Liver (tissue), 9 donors: ENCODE measurements around the gene GPR180. TPM values are rescaled to one million over a fixed set of nuclear protein-coding genes. Genes with fewer than 3 reads are reported as not detected.

Experiments
- DNase-seq: peaks from one replicate; pipeline ENCODE4 v3.0.0-alpha.2; 2017; ENCODE audit warnings: low spot score
- H3K27ac ChIP-seq, 2 donors: one replicate each; pipeline ENCODE4 v1.7.0; 2013; ENCODE audit warnings: inconsistent platforms in 2 of 2, low read length in 2 of 2, control low read depth in 1 of 2, low read depth in 1 of 2, mild to moderate bottlenecking in 1 of 2
- H3K27me3 ChIP-seq, 4 donors: one replicate each; pipeline versions ENCODE4 v1.6.1 to v1.7.0; 2013; ENCODE audit warnings: low read length in 3 of 4, inconsistent platforms in 1 of 4, mild to moderate bottlenecking in 1 of 4, moderate library complexity in 1 of 4; ENCODE audit not compliant: control insufficient read depth in 4 of 4, insufficient read depth in 4 of 4
- H3K36me3 ChIP-seq, 4 donors: one replicate each; pipeline versions ENCODE4 v1.6.1 to v1.7.0; 2013; ENCODE audit warnings: low read length in 3 of 4, mild to moderate bottlenecking in 3 of 4, low read depth in 1 of 4, moderate library complexity in 1 of 4; ENCODE audit not compliant: control insufficient read depth in 4 of 4, insufficient read depth in 3 of 4
- H3K4me1 ChIP-seq, 4 donors: one replicate each; pipeline versions ENCODE4 v1.6.1 to v1.7.0; 2013; ENCODE audit warnings: low read length in 3 of 4, mild to moderate bottlenecking in 3 of 4, moderate library complexity in 1 of 4; ENCODE audit not compliant: control insufficient read depth in 4 of 4, insufficient read depth in 4 of 4
- H3K4me3 ChIP-seq, 3 donors: one replicate each; pipeline versions ENCODE4 v1.6.1 to v1.7.0; 2013; ENCODE audit warnings: low read length in 3 of 3, control low read depth in 1 of 3, low read depth in 1 of 3, mild to moderate bottlenecking in 1 of 3
- H3K9ac ChIP-seq, 2 donors: one replicate each; pipeline ENCODE4 v1.7.0; 2013; ENCODE audit warnings: low read length in 2 of 2, mild to moderate bottlenecking in 2 of 2, moderate library complexity in 2 of 2, control low read depth in 1 of 2, low read depth in 1 of 2
- H3K9me3 ChIP-seq, 4 donors: one replicate each; pipeline versions ENCODE4 v1.6.1 to v1.7.0; 2013; ENCODE audit warnings: low read length in 3 of 4; ENCODE audit not compliant: control insufficient read depth in 4 of 4
- ATF3 ChIP-seq: IDR thresholded peaks from 2 replicates; pipeline ENCODE4 v1.6.1; 2016; ENCODE audit warnings: antibody characterized with exemption
- CTCF ChIP-seq: fragments of 150-350 bp; IDR thresholded peaks from 2 replicates; pipeline ENCODE4 v1.5.1; 2017; ENCODE audit warnings: improper control_type of control experiment, low read depth, low read length; ENCODE audit not compliant: missing input control
- EGR1 ChIP-seq, 2 donors: IDR thresholded peaks; 2 replicates each; pipeline ENCODE4 v1.6.1; 2016 to 2018; ENCODE audit warnings: antibody characterized with exemption in 2 of 2, low read depth in 2 of 2
- FOXA1 ChIP-seq: IDR thresholded peaks from 2 replicates; pipeline ENCODE4 v1.6.1; 2016; ENCODE audit warnings: antibody characterized with exemption
- FOXA2 ChIP-seq: IDR thresholded peaks from 2 replicates; pipeline ENCODE4 v1.6.1; 2016; ENCODE audit warnings: antibody characterized with exemption
- GABPA ChIP-seq, 2 donors: IDR thresholded peaks in 1 of 2; conservative IDR thresholded peaks in 1 of 2; 2 replicates each; pipeline ENCODE4 v1.6.1; 2016; ENCODE audit warnings: antibody characterized with exemption in 2 of 2, mild to moderate bottlenecking in 1 of 2, moderate library complexity in 1 of 2
- HNF4A ChIP-seq, 2 donors: conservative IDR thresholded peaks; 2 replicates each; pipeline ENCODE4 v1.6.1; 2016; ENCODE audit warnings: antibody characterized with exemption in 2 of 2, mild to moderate bottlenecking in 2 of 2
- HNF4G ChIP-seq: IDR thresholded peaks from 2 replicates; pipeline ENCODE4 v1.6.1; 2016; ENCODE audit warnings: antibody characterized with exemption
- JUND ChIP-seq, 2 donors: IDR thresholded peaks; 2 replicates each; pipeline ENCODE4 v1.6.1; 2016; ENCODE audit warnings: antibody characterized with exemption in 2 of 2
- MAX ChIP-seq: IDR thresholded peaks from 2 replicates; pipeline ENCODE4 v1.6.1; 2016; ENCODE audit warnings: antibody characterized with exemption
- NR2F2 ChIP-seq: IDR thresholded peaks from 2 replicates; pipeline ENCODE4 v1.6.1; 2016; ENCODE audit warnings: antibody characterized with exemption
- RAD21 ChIP-seq, 2 donors: IDR thresholded peaks; 2 replicates each; pipeline ENCODE4 v1.6.1; 2016; ENCODE audit warnings: antibody characterized with exemption in 2 of 2, mild to moderate bottlenecking in 2 of 2
- REST ChIP-seq: IDR thresholded peaks from 2 replicates; pipeline ENCODE4 v1.6.1; 2016; ENCODE audit warnings: antibody characterized with exemption, mild to moderate bottlenecking
- RXRA ChIP-seq, 2 donors: IDR thresholded peaks; 2 replicates each; pipeline ENCODE4 v1.6.1; 2017 to 2018; ENCODE audit warnings: antibody characterized with exemption in 2 of 2, mild to moderate bottlenecking in 1 of 2
- SP1 ChIP-seq: IDR thresholded peaks from 2 replicates; pipeline ENCODE4 v1.6.1; 2018; ENCODE audit warnings: antibody characterized with exemption, mild to moderate bottlenecking
- TAF1 ChIP-seq: conservative IDR thresholded peaks from 2 replicates; pipeline ENCODE4 v1.6.1; 2016; ENCODE audit warnings: antibody characterized with exemption, mild to moderate bottlenecking
- YY1 ChIP-seq: IDR thresholded peaks from 2 replicates; pipeline ENCODE4 v1.6.1; 2016; ENCODE audit warnings: antibody characterized with exemption, mild to moderate bottlenecking
- ZBTB33 ChIP-seq: IDR thresholded peaks from 2 replicates; pipeline ENCODE4 v1.6.1; 2016; ENCODE audit warnings: antibody characterized with exemption
- WGBS: extraction: QIAGEN DNeasy Blood & Tissue Kit; methylation state at CpG from one replicate; pipeline ENCODE4 v1.1.7; 2013; 5-methylcytosine and 5-hydroxymethylcytosine counted together
- polyA plus RNA-seq, 2 donors: library from polyadenylated mRNA; stranded (reverse) in 1 of 2; unstranded in 1 of 2; fragments of 200-250 nt in 1 of 2; fragments of >200 nt in 1 of 2; fragmentation: Nextera tagmentation in 1 of 2; extraction: Ambion mirVana in 1 of 2; gene quantifications; one replicate each; pipeline versions ENCODE4 v1.2.1 to v1.2.3, GENCODE V29; 2013 to 2015
- total RNA-seq, 2 donors: library from RNA; depleted of rRNA; stranded (reverse); fragments of >200 nt; gene quantifications; one replicate each; pipeline ENCODE4 v1.2.3, GENCODE V29; 2014
- donor health status: healthy.
- donor health status: healthy.
- donor health status: healthy.
- donor health status: healthy.
- donor health status: healthy.

GPR180 gene
- total and polyA plus RNA-seq, 4 donors: 2.1 to 8.3 (median 2.8) TPM

- Histone ChIP-seq H3K36me3 (peaks cover 5 to 50% (median 42%) of the 10 kb centered on the region in 4 donors), H3K9ac (no peak overlapping the region), H3K4me3 (no peak overlapping the region), H3K9me3 (no peaks in the 10 kb centered on the region), H3K27me3 (no peaks in the 10 kb centered on the region), H3K27ac (no peak overlapping the region), H3K4me1 (no peaks in the 10 kb centered on the region)
- WGBS: 93% methylated on average over 3 of the region's 3 CpGs
- DNase-seq: no peak
- no peak for TF ChIP-seq TAF1
- no peak for TF ChIP-seq RXRA (IDR thresholded peaks at IDR 0.05)
- no peak for TF ChIP-seq JUND (IDR thresholded peaks at IDR 0.05)
- no peak for TF ChIP-seq GABPA (IDR thresholded peaks at IDR 0.05 in 1 of 2, conservative IDR thresholded peaks at IDR 0.05 in 1 of 2)
- TF ChIP-seq CTCF: no peak
- TF ChIP-seq YY1: no peak
- no peak for TF ChIP-seq EGR1 (IDR thresholded peaks at IDR 0.05; ENCODE audit: low read depth in 2 of 2)
- no peak for TF ChIP-seq RAD21 (IDR thresholded peaks at IDR 0.05)
- TF ChIP-seq REST: no peak
- TF ChIP-seq FOXA1: no peak
- no peak for TF ChIP-seq ZBTB33
- no peak for TF ChIP-seq NR2F2
- TF ChIP-seq MAX: no peak
- TF ChIP-seq SP1: no peak
- TF ChIP-seq ATF3: no peak
- no peak for TF ChIP-seq HNF4G
- no peak for TF ChIP-seq HNF4A (conservative IDR thresholded peaks at IDR 0.05)
These were observed 32.0 kb upstream of the GPR180 start for GRCh38 chr13:94569615-94570014.

GRCh38 chr13:94579063-94579462, 22.6 kb upstream of the GPR180 start:
- H3K27ac ChIP-seq: no peak overlapping the region
- no peaks in the 10 kb centered on the region for H3K9me3 ChIP-seq
- no peak overlapping the region for H3K4me3 ChIP-seq
- H3K9ac ChIP-seq: no peak overlapping the region
- H3K27me3 ChIP-seq: no peaks in the 10 kb centered on the region
- DNase-seq: no peak
- peaks cover 0 to 18% (median 11%) of the 10 kb centered on the region in 4 donors for H3K4me1 ChIP-seq
- H3K36me3 ChIP-seq: peaks cover 0 to 58% (median 43%) of the 10 kb centered on the region in 4 donors
- 53% methylated on average over 1 of the region's 1 CpG for WGBS
- TF ChIP-seq TAF1: no peak
- no peak for TF ChIP-seq JUND (IDR thresholded peaks at IDR 0.05)
- no peak for TF ChIP-seq ZBTB33
- TF ChIP-seq EGR1 (IDR thresholded peaks at IDR 0.05; ENCODE audit: low read depth in 2 of 2): no peak
- TF ChIP-seq NR2F2: no peak
- no peak for TF ChIP-seq GABPA (IDR thresholded peaks at IDR 0.05 in 1 of 2, conservative IDR thresholded peaks at IDR 0.05 in 1 of 2)
- TF ChIP-seq YY1: no peak
- no peak for TF ChIP-seq HNF4A (conservative IDR thresholded peaks at IDR 0.05)
- TF ChIP-seq ATF3: no peak
- TF ChIP-seq MAX: no peak
- TF ChIP-seq FOXA2: no peak
- no peak for TF ChIP-seq HNF4G
